GM19463 (cell line): Measurements from ENCODE around the gene NFATC4.
"Not testable (repeated sequence)": the region's sequence is repeated elsewhere in the genome, so short reads cannot be mapped to it uniquely, and the experiment has no call there.

Source experiments
- ATAC-seq: cut with Tn5 transposase; IDR thresholded peaks from one replicate; pipeline ENCODE4 v1.9.1; 2021; ENCODE audit warnings: mild to moderate bottlenecking, moderate library complexity; ENCODE audit not compliant: unreplicated experiment

Gene NFATC4

DNA sequence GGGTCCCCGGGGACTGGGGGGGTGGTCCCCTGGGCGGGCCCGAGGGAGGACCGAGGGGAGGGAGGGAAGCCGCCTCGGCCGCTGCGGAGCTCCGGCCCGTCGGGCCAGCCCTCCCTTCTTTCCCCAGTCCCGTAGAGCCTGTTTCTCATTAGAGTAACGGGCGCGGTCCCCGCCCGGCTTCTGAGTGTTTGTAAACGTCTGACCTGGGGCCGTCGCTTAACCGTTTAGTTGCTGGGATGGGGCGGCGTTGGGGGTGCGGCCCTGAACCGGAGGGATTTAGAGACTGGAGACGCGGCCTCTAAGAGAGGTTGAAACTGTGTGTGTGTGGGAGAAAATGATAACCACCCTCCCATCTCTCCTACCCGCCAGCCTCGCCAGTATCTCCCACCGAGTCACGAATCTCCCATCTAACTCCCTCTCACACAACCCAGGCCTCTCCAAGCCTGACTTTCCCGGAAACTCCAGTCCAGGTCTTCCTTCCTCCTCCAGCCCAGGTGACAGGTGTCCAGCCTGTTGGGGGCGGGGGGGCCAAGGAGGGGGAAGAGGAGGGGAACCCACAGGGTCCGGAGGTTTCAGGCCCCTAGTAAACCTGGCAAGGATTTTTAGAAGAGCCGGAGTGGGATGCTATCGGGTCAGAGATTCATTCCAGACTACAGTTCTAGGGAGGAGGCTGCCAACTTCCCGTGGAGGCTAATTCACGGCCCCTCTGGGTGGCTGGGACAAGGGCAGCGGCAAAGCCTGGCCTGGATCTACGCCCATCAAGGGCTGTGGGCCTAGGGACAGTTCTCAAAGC lies 1.1 kb upstream of the NFATC4 start:
- ATAC-seq: peak; percentile 63

DNA sequence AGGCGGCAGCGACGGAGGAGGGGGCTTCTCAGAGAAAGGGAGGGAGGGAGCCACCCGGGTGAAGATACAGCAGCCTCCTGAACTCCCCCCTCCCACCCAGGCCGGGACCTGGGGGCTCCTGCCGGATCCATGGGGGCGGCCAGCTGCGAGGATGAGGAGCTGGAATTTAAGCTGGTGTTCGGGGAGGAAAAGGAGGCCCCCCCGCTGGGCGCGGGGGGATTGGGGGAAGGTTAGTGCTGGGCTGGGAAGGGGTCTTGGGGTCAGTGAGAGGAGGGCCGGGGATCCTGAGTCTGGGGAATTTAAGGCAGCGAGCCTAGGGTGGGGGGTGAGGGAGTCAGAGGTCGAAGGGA lies 203 bp downstream of the NFATC4 start:
- ATAC-seq: no peak

- no peak for ATAC-seq
These were observed 723 bp downstream of the NFATC4 start for GRCh38 chr14:24368562-24369252.

GRCh38 chr14:24369463-24369862 lies 1.5 kb downstream of the NFATC4 start:
- no peak for ATAC-seq

- no peak for ATAC-seq
These were observed 2.1 kb downstream of the NFATC4 start for GRCh38 chr14:24369907-24370687.

- no peak for ATAC-seq
These were observed 2.8 kb downstream of the NFATC4 start for GRCh38 chr14:24370748-24371147.

GRCh38 chr14:24371605-24372004 lies 3.6 kb downstream of the NFATC4 start:
- not testable (repeated sequence) for ATAC-seq

GRCh38 chr14:24372701-24373416 lies 4.9 kb downstream of the NFATC4 start:
- ATAC-seq: no peak

DNA sequence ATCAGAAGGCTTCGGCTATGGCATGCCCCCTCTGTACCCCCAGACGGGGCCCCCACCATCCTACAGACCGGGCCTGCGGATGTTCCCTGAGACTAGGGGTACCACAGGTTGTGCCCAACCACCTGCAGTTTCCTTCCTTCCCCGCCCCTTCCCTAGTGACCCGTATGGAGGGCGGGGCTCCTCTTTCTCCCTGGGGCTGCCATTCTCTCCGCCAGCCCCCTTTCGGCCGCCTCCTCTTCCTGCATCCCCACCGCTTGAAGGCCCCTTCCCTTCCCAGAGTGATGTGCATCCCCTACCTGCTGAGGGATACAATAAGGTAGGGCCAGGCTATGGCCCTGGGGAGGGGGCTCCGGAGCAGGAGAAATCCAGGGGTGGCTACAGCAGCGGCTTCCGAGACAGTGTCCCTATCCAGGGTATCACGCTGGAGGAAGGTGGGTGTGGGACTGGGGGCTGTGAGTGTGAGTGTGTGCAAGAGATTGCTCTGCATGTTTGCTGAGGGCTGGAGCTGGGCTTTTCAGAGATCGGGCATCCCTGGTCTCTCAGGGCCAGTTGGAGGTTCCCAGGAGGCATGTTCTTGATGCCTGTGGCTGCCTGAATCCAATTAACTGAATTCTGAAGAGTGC lies 8.6 kb downstream of the NFATC4 start:
- ATAC-seq: no peak

DNA sequence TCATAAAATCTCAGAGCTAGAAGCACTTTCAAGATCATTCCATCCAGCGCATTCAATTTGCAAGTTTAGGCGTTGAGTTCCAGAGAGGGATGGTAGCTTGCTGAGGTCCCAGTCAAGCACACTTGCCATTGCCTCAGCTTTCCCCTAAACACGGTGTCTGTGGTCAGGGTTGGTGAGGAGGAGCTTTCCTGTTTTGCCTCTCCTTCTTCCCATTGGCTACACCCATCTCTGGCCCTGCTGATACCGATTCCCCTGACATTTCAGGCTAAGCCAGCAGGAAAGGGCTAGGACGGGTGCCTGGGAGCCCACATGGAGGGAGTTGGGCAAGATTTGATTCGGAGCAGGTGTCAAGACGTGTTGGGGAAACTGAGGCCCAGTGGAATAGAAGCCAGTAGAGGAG lies 9.1 kb downstream of the NFATC4 start:
- ATAC-seq: no peak

- ATAC-seq: no peak
These were observed 9.7 kb downstream of the NFATC4 start for GRCh38 chr14:24377657-24378056.

- ATAC-seq: no peak
These were observed 10.3 kb downstream of the NFATC4 start for GRCh38 chr14:24378327-24378726.

GRCh38 chr14:24378981-24379906 lies 11.3 kb downstream of the NFATC4 start:
- ATAC-seq: no peak

DNA sequence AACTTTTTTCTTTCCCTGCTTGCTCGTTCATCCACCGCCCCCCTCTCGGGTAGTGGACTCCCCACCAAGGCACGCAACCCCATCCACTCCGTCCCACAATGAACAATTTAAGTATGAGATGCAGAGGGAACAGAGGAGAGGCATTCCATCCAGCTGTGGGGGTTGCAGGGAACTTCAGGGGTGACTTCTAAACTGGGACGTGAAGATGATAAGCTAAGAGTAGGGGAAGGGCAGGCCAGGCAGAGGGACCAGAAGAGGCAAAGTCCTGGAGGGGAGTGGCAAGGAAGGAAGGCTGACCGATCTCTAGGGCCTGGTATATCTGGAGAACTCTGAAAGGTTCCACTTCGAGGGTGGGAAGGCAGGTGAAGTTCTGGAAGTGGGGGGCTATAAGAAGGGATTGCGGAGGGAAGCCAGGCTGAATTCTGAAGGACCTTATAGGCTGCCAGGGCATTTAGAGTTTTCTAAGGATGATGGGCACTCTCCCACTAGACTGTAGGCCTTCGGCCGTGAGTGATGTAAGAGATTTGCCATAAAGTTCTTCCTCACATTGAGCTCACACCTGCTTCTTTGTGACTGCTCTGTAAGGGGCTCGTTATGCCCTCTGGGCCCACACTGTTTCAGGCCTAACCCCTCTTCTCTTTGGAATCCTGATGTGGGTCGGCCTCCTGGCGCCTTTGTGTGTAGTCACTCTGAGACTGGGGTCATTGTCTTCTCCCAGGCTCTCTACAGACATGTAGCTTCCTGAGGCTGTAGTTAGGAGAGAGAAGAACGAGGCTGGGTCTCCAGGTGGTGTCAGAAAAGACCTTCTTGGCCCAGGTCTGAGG lies 12.1 kb downstream of the NFATC4 start:
- ATAC-seq: no peak

- no peak for ATAC-seq
These were observed 13.5 kb downstream of the NFATC4 start for GRCh38 chr14:24381363-24382063.

- ATAC-seq: no peak
These were observed 14.0 kb downstream of the NFATC4 start for GRCh38 chr14:24382064-24382371.

DNA sequence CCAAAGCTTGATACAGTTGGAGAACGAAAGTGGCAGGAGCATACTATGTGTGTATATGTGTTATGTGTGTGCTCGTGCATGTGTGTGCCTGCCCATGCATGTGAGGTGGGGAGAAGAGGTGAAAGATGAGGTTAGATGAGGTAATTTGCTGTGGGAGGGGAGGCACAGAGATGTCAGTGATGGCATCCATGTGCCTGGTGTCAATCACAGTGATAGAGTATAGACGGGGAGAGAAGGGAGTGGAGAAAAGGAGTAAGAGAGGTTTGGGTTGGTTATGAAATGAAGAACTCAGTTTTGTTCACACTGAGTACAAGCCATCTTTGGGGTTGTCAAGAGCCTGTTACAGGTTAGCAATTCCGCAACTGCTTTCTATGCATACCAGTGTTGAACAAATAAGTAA lies 16.2 kb downstream of the NFATC4 start:
- no peak for ATAC-seq

- ATAC-seq: no peak
These were observed 17.5 kb downstream of the NFATC4 start for GRCh38 chr14:24385524-24385923.
